DOHH2 (cell line): Measurements from ENCODE around the gene CCP110.

Experiments
- H3F3A ChIP-seq: fragments of 200-600 bp; sonication (generic), shearing (Covaris generic); 2 replicates; pipeline ENCODE4 v1.6.0; 2016; ENCODE audit warnings: antibody characterized with exemption, mild to moderate bottlenecking; ENCODE audit not compliant: control insufficient read depth, insufficient read depth
- H3K27ac ChIP-seq: fragments of 200-600 bp; sonication (generic); 2 replicates; pipeline ENCODE4 v1.5.1; 2014; ENCODE audit warnings: low read depth, mild to moderate bottlenecking, low read length, moderate library complexity
- H3K27me3 ChIP-seq: fragments of 200-600 bp; sonication (generic); 2 replicates; pipeline ENCODE4 v1.6.1; 2014; ENCODE audit warnings: mild to moderate bottlenecking, low read length, mixed read lengths; ENCODE audit not compliant: control insufficient read depth
- H3K36me3 ChIP-seq: fragments of 200-600 bp; sonication (generic); 2 replicates; pipeline ENCODE4 v1.6.1; 2014; ENCODE audit warnings: mild to moderate bottlenecking, low read length, moderate library complexity, mixed read lengths; ENCODE audit not compliant: control insufficient read depth
- H3K4me1 ChIP-seq: fragments of 200-600 bp; sonication (generic); 2 replicates; pipeline ENCODE4 v1.6.1; 2014; ENCODE audit warnings: mild to moderate bottlenecking, low read length, mixed read lengths; ENCODE audit not compliant: control insufficient read depth
- H3K4me2 ChIP-seq: fragments of 200-600 bp; sonication (generic); 2 replicates; pipeline ENCODE4 v1.6.0; 2014; ENCODE audit warnings: mild to moderate bottlenecking, low read length, moderate library complexity
- H3K4me3 ChIP-seq: fragments of 200-600 bp; sonication (generic); 2 replicates; pipeline ENCODE4 v1.5.1; 2014; ENCODE audit warnings: mild to moderate bottlenecking, low read length, mixed read lengths
- H3K79me2 ChIP-seq: fragments of 200-600 bp; sonication (generic); 2 replicates; pipeline ENCODE4 v1.6.1; 2014; ENCODE audit warnings: mild to moderate bottlenecking, low read length, mixed read lengths; ENCODE audit not compliant: control insufficient read depth
- H3K9me2 ChIP-seq: fragments of 200-600 bp; sonication (generic); replicated peaks from 2 replicates; pipeline ENCODE4 v1.6.1; 2014; ENCODE audit warnings: mild to moderate bottlenecking, low read length, mixed read lengths; ENCODE audit not compliant: control insufficient read depth
- H3K9me3 ChIP-seq: fragments of 200-600 bp; sonication (generic); 2 replicates; pipeline ENCODE4 v1.6.1; 2014; ENCODE audit warnings: antibody characterized with exemption, low read length, mixed read lengths; ENCODE audit not compliant: control insufficient read depth, insufficient read depth
- H4K20me1 ChIP-seq: fragments of 200-600 bp; sonication (generic); 2 replicates; pipeline ENCODE4 v1.6.0; 2014; ENCODE audit warnings: low read depth, mild to moderate bottlenecking, antibody characterized with exemption, low read length, moderate library complexity; ENCODE audit not compliant: control insufficient read depth, insufficient read depth
- CTCF ChIP-seq: fragments of 200-600 bp; sonication (generic); IDR thresholded peaks from one replicate; pipeline ENCODE4 v1.5.1; 2014; ENCODE audit warnings: antibody characterized with exemption, mild to moderate bottlenecking, low read depth, low read length; ENCODE audit not compliant: poor library complexity, severe bottlenecking
- EZH2phosphoT487 ChIP-seq: fragments of 200-600 bp; sonication (generic); IDR thresholded peaks from 2 replicates; pipeline ENCODE4 v1.6.1; 2017; ENCODE audit warnings: borderline replicate concordance, mild to moderate bottlenecking, antibody characterized with exemption, low read length, moderate library complexity, mixed read lengths

CCP110 gene

GRCh38 chr16:19507867-19508266, 15.9 kb upstream of the CCP110 start:
- TF ChIP-seq CTCF, result no peak
- no peak for TF ChIP-seq EZH2phosphoT487
- peaks cover 8% of the 10 kb centered on the region; the same call in 1 of the 2 replicates for H3K4me1 ChIP-seq
- H4K20me1 ChIP-seq, result no peaks in the 10 kb centered on the region
- peaks cover 72% of the 10 kb centered on the region for H3K36me3 ChIP-seq
- H3K27me3 ChIP-seq, result no peaks in the 10 kb centered on the region
- no peaks in the 10 kb centered on the region for H3K9me3 ChIP-seq
- H3F3A ChIP-seq, result no peaks in the 10 kb centered on the region
- no peak overlapping the region for H3K4me3 ChIP-seq
- H3K4me2 ChIP-seq, result no peak overlapping the region
- no peaks in the 10 kb centered on the region for H3K79me2 ChIP-seq
- no peaks in the 10 kb centered on the region for H3K9me2 ChIP-seq
- no peak overlapping the region for H3K27ac ChIP-seq

GRCh38 chr16:19512297-19512696, 11.4 kb upstream of the CCP110 start:
- Histone ChIP-seq H3K36me3 (peaks cover 83% of the 10 kb centered on the region), H3K4me3 (no peak overlapping the region), H3K27me3 (no peaks in the 10 kb centered on the region), H3K9me2 (no peaks in the 10 kb centered on the region), H4K20me1 (no peaks in the 10 kb centered on the region), H3K27ac (no peak overlapping the region), H3K4me1 (peaks cover 11% of the 10 kb centered on the region), H3K79me2 (peaks cover 31% of the 10 kb centered on the region), H3F3A (no peaks in the 10 kb centered on the region), H3K9me3 (no peaks in the 10 kb centered on the region), H3K4me2 (no peak overlapping the region)
- TF ChIP-seq EZH2phosphoT487, result no peak
- TF ChIP-seq CTCF, result no peak

- Histone ChIP-seq H3K79me2 (peaks cover 39% of the 10 kb centered on the region), H3F3A (no peaks in the 10 kb centered on the region), H3K27ac (no peak overlapping the region), H3K36me3 (peaks cover 80% of the 10 kb centered on the region), H3K9me3 (no peaks in the 10 kb centered on the region), H3K4me2 (no peak overlapping the region), H4K20me1 (no peaks in the 10 kb centered on the region), H3K9me2 (no peaks in the 10 kb centered on the region), H3K4me1 (peaks cover 12% of the 10 kb centered on the region), H3K4me3 (no peak overlapping the region), H3K27me3 (no peaks in the 10 kb centered on the region)
- TF ChIP-seq CTCF (no peak), EZH2phosphoT487 (no peak)
Measured at GRCh38 chr16:19513377-19514053, 10.2 kb upstream of the CCP110 start.
